Transverse colon (tissue), 3 donors: ENCODE results near the gene DISC1.

Experiments
- CTCF ChIP-seq, 5 experiments: fragments of 200-600 bp in 3 of 5; fragments of 450-650 bp in 2 of 5; sonication (generic) in 3 of 5; IDR thresholded peaks; 1 replicate in 2 of 5; 2 replicates in 3 of 5; pipeline ENCODE4 v1.5.1; 2016 to 2017; ENCODE audit warnings: antibody characterized with exemption in 5 of 5, inconsistent platforms in 3 of 5, mild to moderate bottlenecking in 2 of 5, moderate library complexity in 1 of 5
- POLR2A ChIP-seq: fragments of 450-650 bp; IDR thresholded peaks from one replicate; pipeline ENCODE4 v1.6.1; 2016; ENCODE audit warnings: antibody characterized with exemption, mild to moderate bottlenecking, moderate library complexity

DNA sequence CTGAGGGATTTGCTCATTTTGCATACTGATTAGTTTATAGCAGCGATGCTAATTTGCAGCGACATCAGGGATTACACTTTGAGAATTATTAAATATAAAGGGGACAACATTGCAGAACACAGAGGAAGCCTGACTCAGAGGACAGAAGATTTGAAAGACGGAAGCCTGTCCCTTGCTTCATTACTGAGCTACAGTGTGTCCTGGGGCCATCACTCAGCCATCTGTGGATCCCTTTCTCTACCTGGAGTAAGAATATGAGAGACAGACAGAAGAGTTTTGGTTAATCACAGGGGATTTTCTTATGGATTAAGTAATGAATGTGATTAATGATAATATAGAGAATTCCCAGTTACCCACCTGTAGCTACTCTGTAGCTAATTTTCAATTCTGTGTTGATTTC lies 134.7 kb downstream of the DISC1 start:
- no peak for TF ChIP-seq CTCF (IDR thresholded peaks at IDR 0.05)
- TF ChIP-seq POLR2A: no peak
